Trophoblast cell (in vitro differentiated cells and primary cell): ENCODE data around the gene NTNG1.

Experiments used
- DNase-seq, 2 donors: peaks; one replicate each; pipeline ENCODE4 v3.0.0-alpha.2; 2016
- H2AFZ ChIP-seq: 2 replicates; pipeline ENCODE4 v1.6.1; 2013; ENCODE audit warnings: low read length, moderate library complexity, mild to moderate bottlenecking; ENCODE audit not compliant: insufficient read depth, poor library complexity
- H2AK5ac ChIP-seq: 2 replicates; pipeline ENCODE4 v1.6.1; 2013; ENCODE audit warnings: mild to moderate bottlenecking, low read length
- H2BK120ac ChIP-seq: 2 replicates; pipeline ENCODE4 v1.6.1; 2013; ENCODE audit warnings: low read length, mild to moderate bottlenecking, moderate library complexity; ENCODE audit not compliant: insufficient read depth, poor library complexity
- H2BK12ac ChIP-seq: 2 replicates; pipeline ENCODE4 v1.6.1; 2013; ENCODE audit warnings: mild to moderate bottlenecking, low read length, moderate library complexity
- H2BK5ac ChIP-seq: 2 replicates; pipeline ENCODE4 v1.6.1; 2013; ENCODE audit warnings: low read length, low read depth, moderate library complexity, mild to moderate bottlenecking; ENCODE audit not compliant: poor library complexity
- H3K14ac ChIP-seq: 2 replicates; pipeline ENCODE4 v1.6.1; 2013; ENCODE audit warnings: mild to moderate bottlenecking, low read length
- H3K18ac ChIP-seq: 2 replicates; pipeline ENCODE4 v1.6.1; 2013; ENCODE audit warnings: mild to moderate bottlenecking, low read length
- H3K23ac ChIP-seq: 2 replicates; pipeline ENCODE4 v1.6.1; 2013; ENCODE audit warnings: low read length
- H3K27ac ChIP-seq: 2 replicates; pipeline ENCODE4 v1.5.1; 2013; ENCODE audit warnings: low read depth, mild to moderate bottlenecking, inconsistent platforms, low read length, moderate library complexity
- H3K27me3 ChIP-seq: 2 replicates; pipeline ENCODE4 v1.6.1; 2013; ENCODE audit warnings: inconsistent platforms, mild to moderate bottlenecking, low read length, moderate library complexity; ENCODE audit not compliant: insufficient read depth
- H3K36me3 ChIP-seq, 2 experiments: 1 replicate in 1 of 2; 2 replicates in 1 of 2; pipeline ENCODE4 v1.6.1; 2013; ENCODE audit warnings: low read length in 2 of 2, mild to moderate bottlenecking in 2 of 2, moderate library complexity in 1 of 2; ENCODE audit not compliant: insufficient read depth in 2 of 2, control insufficient read depth in 1 of 2
- H3K4ac ChIP-seq: 2 replicates; pipeline ENCODE4 v1.6.1; 2013; ENCODE audit warnings: low read depth, mild to moderate bottlenecking, low read length, moderate library complexity
- H3K4me1 ChIP-seq, 2 experiments: 1 replicate in 1 of 2; 2 replicates in 1 of 2; pipeline ENCODE4 v1.6.1; 2013; ENCODE audit warnings: low read length in 2 of 2, mild to moderate bottlenecking in 2 of 2, moderate library complexity in 1 of 2; ENCODE audit not compliant: insufficient read depth in 2 of 2, control insufficient read depth in 1 of 2
- H3K4me2 ChIP-seq: 2 replicates; pipeline ENCODE4 v1.6.1; 2013; ENCODE audit warnings: inconsistent platforms, mild to moderate bottlenecking, low read length, moderate library complexity
- H3K4me3 ChIP-seq: 2 replicates; pipeline ENCODE4 v1.5.1; 2013; ENCODE audit warnings: mild to moderate bottlenecking, low read depth, low read length, inconsistent platforms
- H3K79me1 ChIP-seq: one replicate; pipeline ENCODE4 v1.6.1; 2013; ENCODE audit warnings: low read length
- H3K79me2 ChIP-seq: 2 replicates; pipeline ENCODE4 v1.6.1; 2013; ENCODE audit warnings: low read length, mild to moderate bottlenecking; ENCODE audit not compliant: control insufficient read depth, insufficient read depth, poor library complexity
- H3K9ac ChIP-seq: 2 replicates; pipeline ENCODE4 v1.6.1; 2013; ENCODE audit warnings: mild to moderate bottlenecking, low read length
- H3K9me3 ChIP-seq: 2 replicates; pipeline ENCODE4 v1.6.1; 2013; ENCODE audit warnings: low read depth, mild to moderate bottlenecking, control low read depth, inconsistent platforms, low read length; ENCODE audit not compliant: insufficient read depth
- H4K12ac ChIP-seq: 2 replicates; pipeline ENCODE4 v1.6.1; 2013; ENCODE audit warnings: low read depth, mild to moderate bottlenecking, low read length, moderate library complexity
- H4K8ac ChIP-seq: 2 replicates; pipeline ENCODE4 v1.6.1; 2013; ENCODE audit warnings: low read depth, mild to moderate bottlenecking, low read length, moderate library complexity
- H4K91ac ChIP-seq: one replicate; pipeline ENCODE4 v1.6.1; 2013; ENCODE audit warnings: low read depth, mild to moderate bottlenecking, low read length, moderate library complexity
- WGBS: extraction: QIAGEN DNeasy Blood & Tissue Kit; methylation state at CpG from one replicate; pipeline ENCODE4 v1.1.7; 2013; ENCODE audit warnings: missing lambda C conversion rate; ENCODE audit not compliant: insufficient read length, insufficient coverage; ENCODE audit errors: extremely low coverage; 5-methylcytosine and 5-hydroxymethylcytosine counted together

The NTNG1 gene

GRCh38 chr1:107142140-107142542, 1.3 kb downstream of the NTNG1 start:
- H4K12ac ChIP-seq: no peak overlapping the region
- WGBS: no CpG with 5 or more reads among the region's 5 CpGs
- H2BK5ac ChIP-seq: no peak overlapping the region
- H3K36me3 ChIP-seq: no peaks in the 10 kb centered on the region
- H4K91ac ChIP-seq: no peak overlapping the region
- H3K79me2 ChIP-seq: no peaks in the 10 kb centered on the region
- no peaks in the 10 kb centered on the region for H3K9me3 ChIP-seq
- no peak overlapping the region for H2BK12ac ChIP-seq
- H3K14ac ChIP-seq: no peak overlapping the region
- no peak overlapping the region for H2AK5ac ChIP-seq
- H2BK120ac ChIP-seq: no peak overlapping the region
- no peak overlapping the region for H4K8ac ChIP-seq
- no peaks in the 10 kb centered on the region for H3K79me1 ChIP-seq
- peak in 1 of 2 donors; percentile 69 for DNase-seq
- no peak overlapping the region for H3K4ac ChIP-seq
- peak overlapping the region; percentile 91 for H3K4me2 ChIP-seq
- H3K23ac ChIP-seq: no peak overlapping the region
- H3K4me3 ChIP-seq: no peak overlapping the region
- no peak overlapping the region for H3K9ac ChIP-seq
- H3K27me3 ChIP-seq: no peaks in the 10 kb centered on the region
- no peak overlapping the region for H3K27ac ChIP-seq
- peaks cover 3 to 5% of the 10 kb centered on the region in 2 experiments for H3K4me1 ChIP-seq
- no peak overlapping the region for H2AFZ ChIP-seq
- H3K18ac ChIP-seq: no peak overlapping the region

DNA sequence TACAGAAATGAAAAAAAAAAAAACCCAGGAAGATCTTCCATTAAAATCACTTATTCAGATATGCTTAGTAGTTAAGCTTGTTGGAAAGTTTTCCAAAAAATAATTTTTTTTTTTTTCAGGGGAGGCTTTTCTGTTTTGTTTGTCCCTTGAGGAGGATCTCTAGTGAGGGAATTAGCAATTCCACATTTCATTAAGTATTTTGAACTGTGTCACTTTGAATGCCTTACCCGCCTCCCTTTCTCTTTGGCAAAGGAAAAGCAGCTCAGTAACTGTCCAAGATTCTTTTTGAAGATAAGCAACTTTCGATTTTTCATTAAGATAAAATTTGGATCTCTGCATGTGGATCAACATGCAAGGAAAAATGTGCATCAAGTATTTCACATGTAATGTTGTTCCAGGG, 1.8 kb downstream of the NTNG1 start:
- Histone ChIP-seq H2BK5ac (no peak overlapping the region), H3K79me1 (no peaks in the 10 kb centered on the region), H4K91ac (no peak overlapping the region), H3K18ac (no peak overlapping the region), H3K9ac (no peak overlapping the region), H3K27me3 (no peaks in the 10 kb centered on the region), H2AFZ (no peak overlapping the region), H4K8ac (no peak overlapping the region), H3K27ac (no peak overlapping the region), H3K4ac (no peak overlapping the region), H2AK5ac (no peak overlapping the region), H3K4me2 (no peak overlapping the region), H4K12ac (no peak overlapping the region), H2BK12ac (no peak overlapping the region), H3K79me2 (no peaks in the 10 kb centered on the region), H3K36me3 (no peaks in the 10 kb centered on the region), H3K4me1 (peaks cover 3 to 5% of the 10 kb centered on the region in 2 experiments), H3K4me3 (no peak overlapping the region), H3K23ac (no peak overlapping the region), H3K9me3 (no peaks in the 10 kb centered on the region), H3K14ac (no peak overlapping the region), H2BK120ac (no peak overlapping the region)
- DNase-seq: no peak
- WGBS: no CpG with 5 or more reads among the region's 2 CpGs

GRCh38 chr1:107145637-107146036, 4.8 kb downstream of the NTNG1 start:
- no peak overlapping the region for H2BK12ac ChIP-seq
- no peak overlapping the region for H4K91ac ChIP-seq
- no peak for DNase-seq
- H2BK120ac ChIP-seq: no peak overlapping the region
- H3K4me1 ChIP-seq: peaks cover 0 to 3% of the 10 kb centered on the region in 2 experiments
- no peaks in the 10 kb centered on the region for H3K79me2 ChIP-seq
- H3K27me3 ChIP-seq: no peaks in the 10 kb centered on the region
- H2AFZ ChIP-seq: no peak overlapping the region
- no peak overlapping the region for H2BK5ac ChIP-seq
- H3K4me2 ChIP-seq: no peak overlapping the region
- no peak overlapping the region for H3K9ac ChIP-seq
- no peak overlapping the region for H3K4ac ChIP-seq
- no peaks in the 10 kb centered on the region for H3K9me3 ChIP-seq
- no peak overlapping the region for H4K8ac ChIP-seq
- no peaks in the 10 kb centered on the region for H3K36me3 ChIP-seq
- WGBS: no CpG with 5 or more reads among the region's 3 CpGs
- no peaks in the 10 kb centered on the region for H3K79me1 ChIP-seq
- no peak overlapping the region for H3K14ac ChIP-seq
- H4K12ac ChIP-seq: no peak overlapping the region
- no peak overlapping the region for H2AK5ac ChIP-seq
- H3K18ac ChIP-seq: no peak overlapping the region
- H3K4me3 ChIP-seq: no peak overlapping the region
- H3K23ac ChIP-seq: no peak overlapping the region
- H3K27ac ChIP-seq: no peak overlapping the region

GRCh38 chr1:107147843-107148242, 7.0 kb downstream of the NTNG1 start:
- Histone ChIP-seq H4K12ac (no peak overlapping the region), H3K14ac (no peak overlapping the region), H2AK5ac (no peak overlapping the region), H3K9me3 (no peaks in the 10 kb centered on the region), H2BK120ac (no peak overlapping the region), H3K9ac (no peak overlapping the region), H3K23ac (no peak overlapping the region), H3K4me3 (no peak overlapping the region), H3K18ac (no peak overlapping the region), H3K79me1 (no peaks in the 10 kb centered on the region), H3K4me2 (no peak overlapping the region), H2BK12ac (no peak overlapping the region), H3K4ac (no peak overlapping the region), H2AFZ (no peak overlapping the region), H3K36me3 (no peaks in the 10 kb centered on the region), H4K91ac (no peak overlapping the region), H3K27ac (no peak overlapping the region), H4K8ac (no peak overlapping the region), H3K27me3 (no peaks in the 10 kb centered on the region), H3K4me1 (no peaks in the 10 kb centered on the region), H2BK5ac (no peak overlapping the region), H3K79me2 (no peaks in the 10 kb centered on the region)
- no peak for DNase-seq
- no CpG with 5 or more reads among the region's 6 CpGs for WGBS
